ENCODE measurements around the gene TMEM156.

GRCh38 chr4:39047681-39048080 is 15.5 kb upstream of the TMEM156 start:
- TF ChIP-seq EP300 (conservative IDR thresholded peaks at IDR 0.05; ENCODE audit: poor library complexity, severe bottlenecking) (no peak), CTCF (IDR thresholded peaks at IDR 0.05; ENCODE audit: poor library complexity, severe bottlenecking) (no peak), EZH2 (IDR thresholded peaks at IDR 0.05; ENCODE audit: borderline replicate concordance, insufficient read depth, low read length, poor library complexity, severe bottlenecking) (no peak), REST (IDR thresholded peaks at IDR 0.05; ENCODE audit: borderline replicate concordance) (no peak), POLR2AphosphoS5 (IDR thresholded peaks at IDR 0.05) (no peak), TAF1 (IDR thresholded peaks at IDR 0.05; ENCODE audit: low read depth) (no peak), MXI1 (conservative IDR thresholded peaks at IDR 0.05; ENCODE audit: poor library complexity, severe bottlenecking) (no peak), RAD21 (conservative IDR thresholded peaks at IDR 0.05) (no peak)

All from neural cell (in vitro differentiated cells).